Psoas muscle (tissue), 8 donors: ENCODE data around the gene CYP2A7. TPM values are rescaled to one million over a fixed set of nuclear protein-coding genes. Genes with fewer than 3 reads are reported as not detected.
"Not testable (repeated sequence)": the region's sequence is repeated elsewhere in the genome, so short reads cannot be mapped to it uniquely, and the experiment has no call there.

Experiments used
- ATAC-seq, 4 donors: fragments of 200-7000 bp; cut with Tn5 transposase; one replicate each; pipeline ENCODE4 v1.9.1; 2020; ENCODE audit warnings: moderate library complexity in 3 of 4, mild to moderate bottlenecking in 2 of 4
- DNase-seq, 2 donors: peaks; one replicate each; pipeline ENCODE4 v3.0.0-alpha.2; 2020
- H3K27ac ChIP-seq: fragments of 200-600 bp; one replicate; pipeline ENCODE4 v1.8.0; 2022
- H3K27me3 ChIP-seq, 3 donors: fragments of 200-600 bp in 1 of 3; one replicate each; pipeline versions ENCODE4 v1.6.1 to v1.8.0; 2013 to 2022; ENCODE audit warnings: low read length in 2 of 3, mild to moderate bottlenecking in 2 of 3, moderate library complexity in 1 of 3; ENCODE audit not compliant: insufficient read depth in 3 of 3
- H3K36me3 ChIP-seq, 2 donors: fragments of 200-600 bp in 1 of 2; one replicate each; pipeline versions ENCODE4 v1.6.1 to v1.8.0; 2013 to 2022; ENCODE audit warnings: low read depth in 1 of 2, mild to moderate bottlenecking in 1 of 2, moderate library complexity in 1 of 2; ENCODE audit not compliant: insufficient read depth in 1 of 2
- H3K4me1 ChIP-seq: fragments of 200-600 bp; one replicate; pipeline ENCODE4 v1.8.0; 2022
- H3K4me3 ChIP-seq: fragments of 200-600 bp; one replicate; pipeline ENCODE4 v1.8.0; 2022; ENCODE audit warnings: mild to moderate bottlenecking
- H3K9me3 ChIP-seq: fragments of 200-600 bp; one replicate; pipeline ENCODE4 v1.8.0; 2022
- CTCF ChIP-seq: fragments of 200-600 bp; IDR thresholded peaks from one replicate; pipeline ENCODE4 v1.8.0; 2022; ENCODE audit warnings: antibody characterized with exemption
- WGBS, 3 donors: extraction: QIAGEN DNeasy Blood & Tissue Kit; methylation state at CpG; one replicate each; pipeline versions ENCODE4 v1.1.6 to v1.1.7; 2013; 5-methylcytosine and 5-hydroxymethylcytosine counted together
- intact Hi-C, 2 donors: fragments of 100-400 bp; cut with DNase I; formaldehyde crosslinking; loops; one replicate each; pipeline versions ENCODE4 v1.11.0 to v1.14.2; 2022
- polyA plus RNA-seq, 3 donors: library from polyadenylated mRNA; stranded (reverse); fragments of 200-250 nt; gene quantifications; one replicate each; pipeline ENCODE4 v1.2.3, GENCODE V29; 2013
- total RNA-seq, 4 donors: library from RNA; stranded (reverse); fragmentation: NEBNext Ultra II Directional in 2 of 4; extraction: Animal tissue kit (Norgen Biotek cat#: 25700) in 2 of 4; gene quantifications; one replicate each; pipeline versions ENCODE4 v1.2.1 to v1.2.4, GENCODE V29; 2021 to 2023
- donor health status: healthy with polysubstance abuse.
- donor health status: DM: no; HTN: no; CAD: no; lungs with moderate emphysema.
- donor health status: Bipolar disorder and iron deficiency.
- donor health status: healthy.
- donor health status: DM: yes; HTN: yes; CAD: no.
- donor health status: DM: no; HTN: no; CAD: no.
- donor health status: DM: no; HTN: no; CAD: no.
- donor health status: DM: yes; HTN: yes; CAD: no.

CYP2A7 gene
- total and polyA plus RNA-seq, 7 donors: 0.71 TPM; not detected in 6

GRCh38 chr19:40862333-40862732 lies 19.7 kb downstream of the CYP2A7 start:
- DNase-seq (no peak), ATAC-seq (no peak)
- H3K27me3 ChIP-seq: no peaks in the 10 kb centered on the region
- 78 to 86% (median 84%) methylated on average over 3 of the region's 3 CpGs for WGBS, 3 donors
- TF ChIP-seq CTCF: no peak
- no peak overlapping the region for H3K27ac ChIP-seq
- H3K4me1 ChIP-seq: no peaks in the 10 kb centered on the region
- intact Hi-C loops: no loop called here
- H3K4me3 ChIP-seq: no peak overlapping the region
- H3K36me3 ChIP-seq: no peaks in the 10 kb centered on the region
- no peaks in the 10 kb centered on the region for H3K9me3 ChIP-seq

GRCh38 chr19:40858109-40858508 lies 23.9 kb downstream of the CYP2A7 start:
- Histone ChIP-seq H3K4me1 (no peaks in the 10 kb centered on the region), H3K36me3 (no peaks in the 10 kb centered on the region), H3K9me3 (no peaks in the 10 kb centered on the region), H3K27ac (no peak overlapping the region), H3K4me3 (no peak overlapping the region), H3K27me3 (no peaks in the 10 kb centered on the region)
- TF ChIP-seq CTCF: no peak
- WGBS, 3 donors: 81 to 85% (median 83%) methylated on average over 5 of the region's 5 CpGs
- intact Hi-C loops: no loop called here
- no peak for ATAC-seq
- no peak for DNase-seq

- H3K36me3 ChIP-seq, intact Hi-C loops, H3K27ac ChIP-seq, ATAC-seq, H3K4me3 ChIP-seq, H3K27me3 ChIP-seq, DNase-seq, H3K4me1 ChIP-seq, H3K9me3 ChIP-seq: not testable (repeated sequence)
- WGBS, 3 donors: 61 to 73% (median 65%) methylated on average over 2 of the region's 3 CpGs
These were observed 29.4 kb downstream of the CYP2A7 start for GRCh38 chr19:40852467-40853152.

- H3K9me3 ChIP-seq, intact Hi-C loops, ATAC-seq, H3K4me3 ChIP-seq, H3K4me1 ChIP-seq, H3K36me3 ChIP-seq, H3K27ac ChIP-seq, DNase-seq: not testable (repeated sequence)
- WGBS, 3 donors: 82 to 92% (median 82%) methylated on average over 3 of the region's 3 CpGs
- H3K27me3 ChIP-seq: peaks cover 3 to 23% (median 4%) of the 10 kb centered on the region in 3 donors
These were observed 31.8 kb downstream of the CYP2A7 start, which contains the start of gene CYP2A6 for GRCh38 chr19:40850277-40850676. TSS of gene CYP2A6 (minus strand) at chr19:40850447. CDS start at chr19:40850426, 21 bp downstream.

- H3K4me1 ChIP-seq, H3K36me3 ChIP-seq, H3K4me3 ChIP-seq, DNase-seq, H3K27ac ChIP-seq, ATAC-seq, H3K9me3 ChIP-seq, intact Hi-C loops: not testable (repeated sequence)
- peaks cover 3 to 28% (median 4%) of the 10 kb centered on the region in 3 donors for H3K27me3 ChIP-seq
- WGBS, 3 donors: 65 to 73% (median 71%) methylated on average over 7 to 8 of the region's 8 CpGs
These were observed 35.3 kb downstream of the CYP2A7 start for GRCh38 chr19:40846722-40847121.

GRCh38 chr19:40843653-40844052 lies 38.4 kb downstream of the CYP2A7 start:
- WGBS, 3 donors: 3 to 7% (median 3%) methylated on average over 14 to 16 of the region's 19 CpGs
- intact Hi-C loops: not testable (repeated sequence)

GRCh38 chr19:40842997-40843652 lies 38.9 kb downstream of the CYP2A7 start:
- H3K27me3 ChIP-seq: peaks cover 0 to 23% (median 3%) of the 10 kb centered on the region in 3 donors
- H3K4me1 ChIP-seq, intact Hi-C loops, H3K36me3 ChIP-seq, H3K27ac ChIP-seq, H3K4me3 ChIP-seq, ATAC-seq, H3K9me3 ChIP-seq, DNase-seq: not testable (repeated sequence)
- 42 to 51% (median 48%) methylated on average over 8 to 10 of the region's 12 CpGs for WGBS, 3 donors

More at GRCh38 chr19:40843653-40844052, 38.4 kb downstream of the CYP2A7 start:
- not testable (repeated sequence) for H3K27ac ChIP-seq, H3K36me3 ChIP-seq, ATAC-seq, H3K4me3 ChIP-seq, H3K4me1 ChIP-seq, H3K9me3 ChIP-seq, DNase-seq
- H3K27me3 ChIP-seq: peaks cover 2 to 28% (median 3%) of the 10 kb centered on the region in 3 donors

GRCh38 chr19:40842012-40842411 lies 40.0 kb downstream of the CYP2A7 start:
- ATAC-seq, H3K4me1 ChIP-seq, H3K4me3 ChIP-seq, intact Hi-C loops, H3K27ac ChIP-seq, H3K9me3 ChIP-seq, DNase-seq, H3K36me3 ChIP-seq: not testable (repeated sequence)
- WGBS, 3 donors: 80 to 94% (median 88%) methylated on average over 2 to 3 of the region's 3 CpGs
- H3K27me3 ChIP-seq: peaks cover 0 to 18% (median 0%) of the 10 kb centered on the region in 3 donors

- intact Hi-C loops, H3K27me3 ChIP-seq, ATAC-seq, H3K9me3 ChIP-seq, H3K4me1 ChIP-seq, H3K36me3 ChIP-seq, H3K4me3 ChIP-seq, H3K27ac ChIP-seq, DNase-seq: not testable (repeated sequence)
- WGBS, 3 donors: 63 to 80% (median 68%) methylated on average over 1 of the region's 1 CpG
These were observed 43.6 kb downstream of the CYP2A7 start for GRCh38 chr19:40838477-40838876.
